Brain microvascular endothelial cell (primary cell): Measurements from ENCODE around the gene MBOAT2.
A peak's percentile ranks its signal among the peaks of the same experiment; 100 is the strongest.

Experiments used
- DNase-seq: peaks from one replicate; pipeline ENCODE4 v3.0.0-alpha.2; 2020
- H3K27ac ChIP-seq: fragments of 250-450 bp; sonication (Bioruptor Pico); 2 replicates; pipeline ENCODE4 v1.5.1; 2020; ENCODE audit warnings: mild to moderate bottlenecking, moderate library complexity
- H3K27me3 ChIP-seq: fragments of 250-450 bp; sonication (Bioruptor Pico); replicated peaks from 2 replicates; pipeline ENCODE4 v1.5.1; 2020; ENCODE audit warnings: mild to moderate bottlenecking
- H3K36me3 ChIP-seq: fragments of 250-450 bp; sonication (Bioruptor Pico); replicated peaks from 2 replicates; pipeline ENCODE4 v1.5.1; 2020; ENCODE audit warnings: mild to moderate bottlenecking
- H3K4me3 ChIP-seq: 2 replicates; pipeline ENCODE4 v1.5.1; 2011; ENCODE audit warnings: low read depth, mild to moderate bottlenecking, control low read depth, low read length, moderate library complexity
- CTCF ChIP-seq: IDR thresholded peaks from 2 replicates; pipeline ENCODE4 v1.5.1; 2011; ENCODE audit warnings: low read depth, mild to moderate bottlenecking, moderate library complexity, low read length, control low read depth, inconsistent platforms; ENCODE audit errors: missing control alignments
- in situ Hi-C: cut with HindIII; loops from 2 replicates; pipeline ENCODE4 v1.10.0; 2017; ENCODE audit warnings: low sequenced_read_pairs, low pct_ligation_motif_present

Gene MBOAT2

DNA sequence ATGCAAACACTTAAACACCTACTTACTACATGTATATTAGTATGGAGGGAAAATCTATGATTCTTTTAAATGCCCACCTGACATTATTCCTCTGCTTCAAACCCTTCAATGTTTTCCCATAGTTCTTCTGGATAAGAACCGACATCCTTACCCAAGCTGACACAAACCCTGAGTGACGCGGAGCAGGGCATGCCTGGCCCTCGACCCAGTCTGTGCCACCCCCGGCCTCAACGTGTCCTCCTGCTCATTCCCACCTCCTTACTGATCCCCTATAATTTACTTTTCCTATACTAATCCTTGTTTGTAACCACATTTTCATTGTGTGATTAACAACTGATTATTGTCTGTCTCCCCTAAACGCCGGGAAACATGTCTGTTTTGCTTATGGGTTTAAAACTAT lies 183.5 kb downstream of the MBOAT2 start:
- TF ChIP-seq CTCF, result no peak
- Histone ChIP-seq H3K27ac (no peak overlapping the region), H3K4me3 (no peak overlapping the region), H3K36me3 (peaks cover 6% of the 10 kb centered on the region), H3K27me3 (no peaks in the 10 kb centered on the region)
- in situ Hi-C loops, result no loop called here
- no peak for DNase-seq

GRCh38 chr2:8819194-8819593 lies 184.3 kb downstream of the MBOAT2 start:
- peak; percentile 48 for DNase-seq
- Histone ChIP-seq H3K27ac (no peak overlapping the region), H3K4me3 (no peak overlapping the region), H3K27me3 (no peaks in the 10 kb centered on the region), H3K36me3 (peaks cover 3% of the 10 kb centered on the region)
- TF ChIP-seq CTCF, result no peak
- in situ Hi-C loops, result no loop called here

- Histone ChIP-seq H3K36me3 (peaks cover 3% of the 10 kb centered on the region), H3K27ac (no peak overlapping the region), H3K4me3 (no peak overlapping the region), H3K27me3 (no peaks in the 10 kb centered on the region)
- TF ChIP-seq CTCF, result no peak
- in situ Hi-C loops, result no loop called here
- no peak for DNase-seq
Measured at GRCh38 chr2:8817221-8817620, 186.3 kb downstream of the MBOAT2 start.

DNA sequence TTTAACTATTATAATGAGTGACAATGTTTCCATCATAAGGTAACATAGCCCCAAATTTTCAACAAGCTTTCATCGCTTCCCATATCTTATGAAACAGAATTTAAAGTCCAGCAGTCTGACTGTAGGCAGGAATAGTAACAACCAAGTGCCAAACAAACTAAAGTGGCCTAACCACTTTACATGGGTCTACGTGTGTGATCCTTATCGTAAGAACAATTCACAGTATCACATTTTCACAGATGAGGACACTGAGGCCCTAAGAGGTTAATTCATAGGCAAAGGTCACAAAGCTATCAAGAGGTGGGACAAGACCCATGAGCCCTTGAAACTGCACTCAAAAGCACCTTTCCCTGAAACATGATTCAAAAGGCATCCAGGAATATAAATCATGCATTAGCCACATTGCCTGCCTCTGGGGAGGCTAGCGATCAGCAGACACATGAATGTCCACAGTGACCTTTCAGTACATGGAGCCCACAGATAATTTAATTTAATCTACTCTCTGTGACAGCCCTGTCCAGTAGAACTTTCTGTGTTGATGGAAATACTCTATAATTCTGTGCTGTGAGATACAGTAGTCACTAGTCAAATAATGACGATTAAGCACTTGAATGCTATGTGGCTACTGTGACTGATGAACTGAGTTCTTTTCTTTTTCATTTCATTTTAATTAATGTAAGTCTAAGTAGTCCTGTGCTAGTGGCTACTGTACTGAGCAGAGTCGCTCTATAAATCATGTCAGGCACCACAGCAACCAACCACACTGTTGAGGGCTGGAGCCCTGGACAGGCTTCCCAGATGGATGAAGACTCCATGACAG lies 196.4 kb downstream of the MBOAT2 start:
- no peak for TF ChIP-seq CTCF
- in situ Hi-C loops, result no loop called here
- DNase-seq, result no peak
- no peak overlapping the region for H3K4me3 ChIP-seq
- peaks cover 13% of the 10 kb centered on the region for H3K36me3 ChIP-seq
- H3K27ac ChIP-seq, result no peak overlapping the region
- no peaks in the 10 kb centered on the region for H3K27me3 ChIP-seq

DNA sequence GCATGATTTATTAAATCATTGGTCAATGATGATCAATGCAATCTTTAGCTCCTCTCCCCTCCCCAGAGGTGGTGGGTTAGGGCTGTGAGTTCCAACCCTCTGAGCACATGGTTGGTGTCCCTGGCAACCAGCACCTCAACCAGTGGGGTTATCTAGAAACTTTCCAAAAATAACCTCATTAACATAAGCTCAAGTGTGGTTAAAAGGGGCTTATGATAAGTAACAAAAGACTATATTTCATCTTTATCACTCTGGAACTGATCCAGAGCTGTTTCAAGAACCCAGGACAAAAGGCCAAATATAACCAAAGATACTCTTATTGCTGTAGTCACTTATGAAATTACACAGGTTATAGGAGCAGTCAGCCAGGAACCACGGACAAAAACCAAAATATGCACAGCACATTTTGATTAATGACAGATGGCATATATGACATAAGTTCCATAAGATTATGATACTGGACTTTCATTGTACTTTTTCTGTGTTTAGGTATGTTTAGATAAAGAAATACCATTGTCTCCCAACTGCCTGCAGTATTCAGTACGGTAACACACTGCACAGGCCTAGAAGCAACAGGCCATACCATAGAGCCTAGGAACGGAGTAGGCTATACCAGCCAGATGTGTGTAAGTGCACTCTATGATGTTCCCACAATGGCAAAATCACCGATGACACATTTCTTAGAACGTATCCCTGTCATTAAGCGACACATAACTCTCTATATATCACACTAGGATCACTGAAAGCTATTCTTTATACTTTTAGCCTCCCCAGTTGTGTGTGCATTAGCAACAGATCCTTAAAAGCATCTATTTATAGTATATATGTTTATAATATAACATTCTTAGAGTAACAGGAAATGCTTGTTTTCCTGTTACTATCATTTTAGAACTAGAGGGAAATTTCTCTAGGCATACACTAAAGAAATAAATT lies 197.9 kb downstream of the MBOAT2 start:
- H3K4me3 ChIP-seq, result no peak overlapping the region
- no peak for DNase-seq
- no peak overlapping the region for H3K27ac ChIP-seq
- in situ Hi-C loops, result no loop called here
- peaks cover 13% of the 10 kb centered on the region for H3K36me3 ChIP-seq
- no peak for TF ChIP-seq CTCF
- no peaks in the 10 kb centered on the region for H3K27me3 ChIP-seq
